SK-N-SH (cell line): ENCODE results near the gene PTPRK. TPM values are rescaled to one million over a fixed set of nuclear protein-coding genes. Genes with fewer than 3 reads are reported as not detected.

Experiments used
- CTCF ChIA-PET: fragments of 300-600, 350-600 bp; formaldehyde crosslinking; extraction: SDS; loops from one replicate; lab custom pipeline; 2021; lab: Yijun Ruan, JAX
- POLR2A ChIA-PET: fragments of 350-600 bp; sonication (Branson Sonifier 250); formaldehyde crosslinking; extraction: SDS; loops from one replicate; lab custom pipeline; 2020; ENCODE audit warnings: antibody characterized with exemption, inconsistent platforms; lab: Yijun Ruan, JAX
- DNase-seq: peaks from one replicate; pipeline ENCODE4 v3.0.0; 2012
- H2AFZ ChIP-seq: fragments of 200-600 bp; sonication (generic); 2 replicates; pipeline ENCODE4 v1.8.1; 2016; ENCODE audit warnings: antibody characterized with exemption, mild to moderate bottlenecking, low read depth
- H3F3A ChIP-seq: fragments of 200-600 bp; sonication (generic); replicated peaks from 2 replicates; pipeline ENCODE3; 2016; ENCODE audit warnings: antibody characterized with exemption, mild to moderate bottlenecking; ENCODE audit not compliant: insufficient read depth
- H3K27ac ChIP-seq, 2 experiments: fragments of 200-500 bp in 1 of 2; fragments of 200-600 bp in 1 of 2; sonication (Bioruptor generic) in 1 of 2; sonication (generic), shearing (Covaris generic) in 1 of 2; 2 replicates each; pipeline versions ENCODE4 v1.5.1 to v1.6.1; 2014 to 2016; ENCODE audit warnings: low read depth in 2 of 2, inconsistent platforms in 1 of 2, low read length in 1 of 2, mild to moderate bottlenecking in 1 of 2, mixed read lengths in 1 of 2
- H3K27me3 ChIP-seq: fragments of 200-600 bp; sonication (generic), shearing (Covaris generic); 2 replicates; pipeline ENCODE4 v1.6.1; 2016; ENCODE audit warnings: mixed run types; ENCODE audit not compliant: insufficient read depth
- H3K36me3 ChIP-seq, 2 experiments: fragments of 200-500 bp in 1 of 2; fragments of 200-600 bp in 1 of 2; sonication (Bioruptor generic) in 1 of 2; sonication (generic) in 1 of 2; replicated peaks in 1 of 2; 2 replicates each; pipeline versions ENCODE3 to v1.5.1; 2014 to 2016; ENCODE audit warnings: low read length in 1 of 2, mild to moderate bottlenecking in 1 of 2; ENCODE audit not compliant: insufficient read depth in 2 of 2, control insufficient read depth in 1 of 2
- H3K4me1 ChIP-seq, 2 experiments: fragments of 200-500 bp in 1 of 2; fragments of 200-600 bp in 1 of 2; sonication (Bioruptor generic) in 1 of 2; sonication (generic), shearing (Covaris generic) in 1 of 2; 2 replicates each; pipeline versions ENCODE4 v1.5.1 to v1.6.1; 2014 to 2016; ENCODE audit warnings: low read depth in 1 of 2, low read length in 1 of 2, mixed run types in 1 of 2; ENCODE audit not compliant: insufficient read depth in 2 of 2, control insufficient read depth in 1 of 2
- H3K4me2 ChIP-seq: fragments of 200-600 bp; sonication (generic), shearing (Covaris generic); 2 replicates; pipeline ENCODE4 v1.6.1; 2017; ENCODE audit warnings: mixed run types
- H3K4me3 ChIP-seq, 2 experiments: fragments of 200-500 bp in 1 of 2; fragments of 200-600 bp in 1 of 2; sonication (Bioruptor generic) in 1 of 2; sonication (generic), shearing (Covaris generic) in 1 of 2; 2 replicates each; pipeline versions ENCODE4 v1.5.1 to v1.8.1; 2014 to 2016; ENCODE audit warnings: low read depth in 2 of 2, inconsistent platforms in 1 of 2, low read length in 1 of 2, mild to moderate bottlenecking in 1 of 2, mixed read lengths in 1 of 2, moderate library complexity in 1 of 2
- H3K79me2 ChIP-seq: fragments of 200-600 bp; sonication (generic); 2 replicates; pipeline ENCODE4 v1.8.1; 2017; ENCODE audit warnings: mild to moderate bottlenecking; ENCODE audit not compliant: insufficient read depth
- H3K9ac ChIP-seq: fragments of 200-600 bp; sonication (generic); 2 replicates; pipeline ENCODE4 v1.6.1; 2017; ENCODE audit warnings: mixed run types
- H3K9me2 ChIP-seq: fragments of 200-600 bp; sonication (generic); 2 replicates; pipeline ENCODE4 v1.6.1; 2017; ENCODE audit warnings: mixed run types
- H3K9me3 ChIP-seq: fragments of 200-600 bp; sonication (generic); 2 replicates; pipeline ENCODE4 v1.6.1; 2017; ENCODE audit warnings: mixed run types, mild to moderate bottlenecking, moderate library complexity
- H4K20me1 ChIP-seq: fragments of 200-600 bp; sonication (generic); 2 replicates; pipeline ENCODE4 v1.6.1; 2017; ENCODE audit warnings: mild to moderate bottlenecking, mixed run types; ENCODE audit not compliant: insufficient read depth
- CHD2 ChIP-seq: fragments of 150-350 bp; IDR thresholded peaks from 2 replicates; pipeline ENCODE4 v1.6.1; 2018; ENCODE audit warnings: low read length; ENCODE audit not compliant: partially characterized antibody
- ELF1 ChIP-seq: IDR thresholded peaks from 2 replicates; pipeline ENCODE4 v1.4.0; 2012
- FOXM1 ChIP-seq: IDR thresholded peaks from 2 replicates; pipeline ENCODE4 v1.4.0; 2012; ENCODE audit warnings: low read depth, mild to moderate bottlenecking
- GATA2 ChIP-seq: sonication (generic); formaldehyde crosslinking; IDR thresholded peaks from 2 replicates; pipeline ENCODE4 v1.5.0; 2020; ENCODE audit warnings: mild to moderate bottlenecking, missing genetic modification reagents
- JUND ChIP-seq: IDR thresholded peaks from 2 replicates; pipeline ENCODE4 v1.4.0; 2012
- MEF2A ChIP-seq: IDR thresholded peaks from 2 replicates; pipeline ENCODE4 v1.4.0; 2012; ENCODE audit warnings: low read depth, borderline replicate concordance
- MXI1 ChIP-seq: IDR thresholded peaks from 2 replicates; pipeline ENCODE4 v1.6.1; 2012; ENCODE audit warnings: mild to moderate bottlenecking, low read depth, low read length, improper control_type of control experiment
- NFIC ChIP-seq: IDR thresholded peaks from 2 replicates; pipeline ENCODE4 v1.4.0; 2012; ENCODE audit warnings: borderline replicate concordance
- RAD21 ChIP-seq: IDR thresholded peaks from 2 replicates; pipeline ENCODE4 v1.6.1; 2012; ENCODE audit warnings: mild to moderate bottlenecking, low read length
- RCOR1 ChIP-seq: fragments of 150-350 bp; IDR thresholded peaks from 2 replicates; pipeline ENCODE4 v1.6.1; 2017; ENCODE audit warnings: antibody characterized with exemption, low read length
- REST ChIP-seq: IDR thresholded peaks from 2 replicates; pipeline ENCODE4 v1.6.1; 2012; ENCODE audit warnings: mild to moderate bottlenecking, low read depth, low read length, moderate library complexity
- RFX5 ChIP-seq: IDR thresholded peaks from 2 replicates; pipeline ENCODE4 v1.6.1; 2012; ENCODE audit warnings: mild to moderate bottlenecking, improper control_type of control experiment, low read length
- RXRA ChIP-seq: IDR thresholded peaks from 2 replicates; pipeline ENCODE4 v1.4.0; 2012; ENCODE audit warnings: low read depth, mild to moderate bottlenecking, borderline replicate concordance
- TAF1 ChIP-seq: IDR thresholded peaks from 2 replicates; pipeline ENCODE4 v1.6.1; 2012; ENCODE audit warnings: low read depth, mild to moderate bottlenecking, low read length, moderate library complexity, borderline replicate concordance
- TCF12 ChIP-seq: IDR thresholded peaks from 2 replicates; pipeline ENCODE4 v1.4.0; 2012
- USF1 ChIP-seq: IDR thresholded peaks from 2 replicates; pipeline ENCODE4 v1.4.0; 2012; ENCODE audit warnings: low read depth, borderline replicate concordance
- USF2 ChIP-seq: fragments of 150-350 bp; IDR thresholded peaks from 2 replicates; pipeline ENCODE4 v1.6.1; 2017; ENCODE audit warnings: antibody characterized with exemption, low read length, low read depth, borderline replicate concordance
- YY1 ChIP-seq: IDR thresholded peaks from 2 replicates; pipeline ENCODE4 v1.4.0; 2012; ENCODE audit warnings: low read depth, mild to moderate bottlenecking
- WGBS: methylation state at CpG from one replicate; pipeline ENCODE4 v1.1.6; 2017; ENCODE audit warnings: low lambda C conversion rate; 5-methylcytosine and 5-hydroxymethylcytosine counted together
- polyA plus RNA-seq, 3 experiments: library from polyadenylated mRNA; depleted of rRNA; stranded (reverse); fragments of >200 nt; gene quantifications; 2 replicates each; pipeline ENCODE4 v1.2.3, GENCODE V29; 2012
- TF ChIP-seq, protein P1 (sequence below): fragments of 150-350 bp; IDR thresholded peaks from 2 replicates; pipeline ENCODE4 v1.6.1; 2016; ENCODE audit warnings: mild to moderate bottlenecking, low read depth, low read length
- TF ChIP-seq, protein P2 (sequence below): IDR thresholded peaks from 2 replicates; pipeline ENCODE4; 2012

The PTPRK gene
- polyA plus RNA-seq, 1 of the 3 experiments (the other 2 are of a cell fraction), result 9.5 TPM

- ChIA-PET CTCF (no interaction called here), POLR2A (no interaction called here)
- DNase-seq, result no peak
- H3K9me2 ChIP-seq, result no peaks in the 10 kb centered on the region
- H3K79me2 ChIP-seq, result no peaks in the 10 kb centered on the region
- H3K9ac ChIP-seq, result no peak overlapping the region
- no peak for TF ChIP-seq NFIC
- TF ChIP-seq, protein P1, sequence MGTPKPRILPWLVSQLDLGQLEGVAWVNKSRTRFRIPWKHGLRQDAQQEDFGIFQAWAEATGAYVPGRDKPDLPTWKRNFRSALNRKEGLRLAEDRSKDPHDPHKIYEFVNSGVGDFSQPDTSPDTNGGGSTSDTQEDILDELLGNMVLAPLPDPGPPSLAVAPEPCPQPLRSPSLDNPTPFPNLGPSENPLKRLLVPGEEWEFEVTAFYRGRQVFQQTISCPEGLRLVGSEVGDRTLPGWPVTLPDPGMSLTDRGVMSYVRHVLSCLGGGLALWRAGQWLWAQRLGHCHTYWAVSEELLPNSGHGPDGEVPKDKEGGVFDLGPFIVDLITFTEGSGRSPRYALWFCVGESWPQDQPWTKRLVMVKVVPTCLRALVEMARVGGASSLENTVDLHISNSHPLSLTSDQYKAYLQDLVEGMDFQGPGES, result no peak
- TF ChIP-seq REST, result no peak
- TF ChIP-seq FOXM1, result no peak
- TF ChIP-seq MXI1, result no peak
- TF ChIP-seq ELF1, result no peak
- TF ChIP-seq, protein P2, sequence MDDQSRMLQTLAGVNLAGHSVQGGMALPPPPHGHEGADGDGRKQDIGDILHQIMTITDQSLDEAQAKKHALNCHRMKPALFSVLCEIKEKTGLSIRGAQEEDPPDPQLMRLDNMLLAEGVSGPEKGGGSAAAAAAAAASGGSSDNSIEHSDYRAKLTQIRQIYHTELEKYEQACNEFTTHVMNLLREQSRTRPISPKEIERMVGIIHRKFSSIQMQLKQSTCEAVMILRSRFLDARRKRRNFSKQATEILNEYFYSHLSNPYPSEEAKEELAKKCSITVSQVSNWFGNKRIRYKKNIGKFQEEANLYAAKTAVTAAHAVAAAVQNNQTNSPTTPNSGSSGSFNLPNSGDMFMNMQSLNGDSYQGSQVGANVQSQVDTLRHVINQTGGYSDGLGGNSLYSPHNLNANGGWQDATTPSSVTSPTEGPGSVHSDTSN, result no peak
- TF ChIP-seq GATA2 (CRISPR knock-in tag), result no peak
- no peak for TF ChIP-seq RFX5
- TF ChIP-seq USF1, result no peak
- no peak for TF ChIP-seq YY1
- H3K9me3 ChIP-seq, result no peaks in the 10 kb centered on the region
- H3F3A ChIP-seq, result peaks cover 7% of the 10 kb centered on the region
- H3K27ac ChIP-seq, result no peak overlapping the region; a peak in 1 of 4 replicates
- H3K27me3 ChIP-seq, result no peaks in the 10 kb centered on the region
- H3K36me3 ChIP-seq, result peaks cover 6 to 25% of the 10 kb centered on the region in 2 experiments
- H4K20me1 ChIP-seq, result no peaks in the 10 kb centered on the region
- no peak overlapping the region for H2AFZ ChIP-seq
- H3K4me2 ChIP-seq, result no peak overlapping the region
- H3K4me1 ChIP-seq, result no peaks in the 10 kb centered on the region
- H3K4me3 ChIP-seq, result no peak overlapping the region
- WGBS, result 83% methylated on average over 3 of the region's 3 CpGs
Observed at GRCh38 chr6:128057541-128057940, 462.9 kb downstream of the PTPRK start.

GRCh38 chr6:128053109-128053508, 467.3 kb downstream of the PTPRK start:
- ChIA-PET POLR2A (no interaction called here), CTCF (no interaction called here)
- Histone ChIP-seq H3K9me2 (no peaks in the 10 kb centered on the region; the same call in 1 of the 2 replicates), H3K9me3 (no peaks in the 10 kb centered on the region), H3K4me2 (no peak overlapping the region), H3K36me3 (peaks cover 0 to 11% of the 10 kb centered on the region in 2 experiments), H3F3A (peaks cover 3% of the 10 kb centered on the region), H3K27me3 (no peaks in the 10 kb centered on the region), H3K9ac (no peak overlapping the region), H3K27ac (no peak overlapping the region), H4K20me1 (no peaks in the 10 kb centered on the region), H2AFZ (no peak overlapping the region), H3K4me3 (no peak overlapping the region), H3K79me2 (no peaks in the 10 kb centered on the region), H3K4me1 (no peaks in the 10 kb centered on the region)
- no peak for DNase-seq
- 89% methylated on average over 5 of the region's 5 CpGs for WGBS
- TF ChIP-seq NFIC (no peak), ELF1 (no peak), MXI1 (no peak), RCOR1 (no peak), JUND (no peak), CHD2 (no peak), TCF12 (no peak), RAD21 (no peak), RXRA (no peak), MEF2A (no peak), TAF1 (no peak), USF2 (no peak)
- TF ChIP-seq, protein P1, result no peak
